ENCODE measurements around the gene KRTAP16-1.

The KRTAP16-1 gene

GRCh38 chr17:41331606-41332005, 22.5 kb upstream of the KRTAP16-1 start:
- no peak for DNase-seq (ENCODE audit: low read depth, low spot score)

GRCh38 chr17:41329279-41329948, 20.3 kb upstream of the KRTAP16-1 start:
- DNase-seq (ENCODE audit: low read depth, low spot score): no peak

GRCh38 chr17:41328207-41328606, 19.1 kb upstream of the KRTAP16-1 start:
- no peak for DNase-seq (ENCODE audit: low read depth, low spot score)

GRCh38 chr17:41327411-41328120, 18.5 kb upstream of the KRTAP16-1 start:
- no peak for DNase-seq (ENCODE audit: low read depth, low spot score)

- DNase-seq (ENCODE audit: low read depth, low spot score): no peak
These were observed 17.4 kb upstream of the KRTAP16-1 start for GRCh38 chr17:41326173-41327145.

GRCh38 chr17:41325611-41326010, 16.5 kb upstream of the KRTAP16-1 start:
- no peak for DNase-seq (ENCODE audit: low read depth, low spot score)

GRCh38 chr17:41325126-41325525, 16.0 kb upstream of the KRTAP16-1 start:
- DNase-seq (ENCODE audit: low read depth, low spot score): no peak

- DNase-seq (ENCODE audit: low read depth, low spot score): no peak
These were observed 15.3 kb upstream of the KRTAP16-1 start for GRCh38 chr17:41324180-41325075.

- no peak for DNase-seq (ENCODE audit: low read depth, low spot score)
These were observed 14.1 kb upstream of the KRTAP16-1 start for GRCh38 chr17:41322903-41323895.

- no peak for DNase-seq (ENCODE audit: low read depth, low spot score)
These were observed 13.2 kb upstream of the KRTAP16-1 start for GRCh38 chr17:41322094-41322902.

GRCh38 chr17:41318231-41318630, 9.1 kb upstream of the KRTAP16-1 start:
- no peak for DNase-seq (ENCODE audit: low read depth, low spot score)

GRCh38 chr17:41315814-41316445, 6.8 kb upstream of the KRTAP16-1 start:
- DNase-seq (ENCODE audit: low read depth, low spot score): no peak

GRCh38 chr17:41315204-41315794, 6.2 kb upstream of the KRTAP16-1 start, which contains the start of gene KRTAP17-1:
KRTAP17-1 (minus strand) TSS chr17:41315710; CDS start chr17:41315650, 60 bp downstream.
- DNase-seq (ENCODE audit: low read depth, low spot score): no peak

- no peak for DNase-seq (ENCODE audit: low read depth, low spot score)
These were observed 2.0 kb upstream of the KRTAP16-1 start for GRCh38 chr17:41311111-41311510.

- DNase-seq (ENCODE audit: low read depth, low spot score): peak; percentile 54
These were observed 725 bp downstream of the KRTAP16-1 start for GRCh38 chr17:41308251-41308917.

- no peak for DNase-seq (ENCODE audit: low read depth, low spot score)
These were observed 1.5 kb downstream of the KRTAP16-1 start for GRCh38 chr17:41307647-41308046.

GRCh38 chr17:41304091-41304490, 5.0 kb downstream of the KRTAP16-1 start:
- DNase-seq (ENCODE audit: low read depth, low spot score): no peak

Data from activated CD4-positive, CD25-positive, alpha-beta regulatory T cell treated with anti-CD3 and anti-CD28 coated beads, Interleukin-2, amount 50 U/mL, for 16 hours (primary cell).